Measurements from ENCODE around the gene HPCAL1.

HPCAL1 gene

DNA sequence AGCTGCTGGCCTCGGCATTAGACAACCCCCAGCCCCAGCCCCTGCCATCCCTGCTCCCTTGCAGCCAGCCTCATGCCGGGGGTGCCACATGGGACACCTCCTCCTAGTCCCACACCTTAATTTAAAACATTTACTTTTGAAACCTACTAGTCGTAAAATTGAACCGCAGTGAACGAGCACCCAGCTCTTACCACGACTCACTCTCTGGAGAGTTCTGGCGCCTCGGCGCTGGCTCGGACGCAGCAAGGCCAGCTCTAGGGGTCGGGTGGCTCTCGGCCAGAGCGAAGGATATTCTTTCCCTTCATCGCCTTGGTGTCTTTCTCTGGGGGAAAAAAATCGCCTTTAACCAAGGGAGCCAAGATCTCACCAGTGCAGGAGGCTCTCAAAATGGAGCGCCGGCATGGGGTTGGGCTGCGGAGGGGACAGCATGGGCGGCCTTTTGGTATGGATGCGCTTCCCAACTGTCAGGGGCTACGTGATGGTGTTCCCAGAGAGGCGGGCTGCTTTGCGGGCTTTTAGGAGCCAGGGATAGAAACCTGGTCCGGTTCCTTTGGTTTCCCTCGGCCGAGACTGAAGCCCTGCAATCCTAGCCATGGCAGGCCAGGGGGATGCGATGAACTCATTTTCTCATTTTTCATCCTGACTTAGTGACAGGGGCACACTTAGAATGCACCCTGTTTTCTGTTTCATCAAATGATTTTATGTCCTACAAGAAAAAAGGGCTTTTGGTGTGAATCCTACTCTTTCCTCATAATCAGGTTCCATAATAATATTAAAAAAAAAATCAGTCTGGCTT lies 2.0 kb downstream of the HPCAL1 start:
- no peak for DNase-seq

DNA sequence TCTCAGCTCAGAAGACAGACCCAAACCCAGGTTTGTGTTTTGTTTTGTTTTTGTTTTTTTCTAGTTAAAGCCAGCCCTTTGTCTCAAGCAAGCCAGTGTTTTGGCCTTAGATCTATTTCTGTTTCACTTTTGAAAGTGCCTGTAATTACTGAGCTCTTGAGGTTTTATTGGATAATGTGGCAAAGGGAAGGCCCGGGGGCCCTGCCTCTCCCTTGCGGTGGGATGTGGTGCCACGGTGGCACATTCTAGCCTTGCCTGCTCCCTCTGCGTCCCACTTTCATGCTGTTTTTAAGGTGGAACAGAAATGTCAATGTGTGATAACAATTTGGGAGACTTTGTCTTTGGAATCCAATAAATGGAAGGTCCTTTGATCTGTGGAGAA lies 2.5 kb downstream of the HPCAL1 start:
- no peak for DNase-seq

DNA sequence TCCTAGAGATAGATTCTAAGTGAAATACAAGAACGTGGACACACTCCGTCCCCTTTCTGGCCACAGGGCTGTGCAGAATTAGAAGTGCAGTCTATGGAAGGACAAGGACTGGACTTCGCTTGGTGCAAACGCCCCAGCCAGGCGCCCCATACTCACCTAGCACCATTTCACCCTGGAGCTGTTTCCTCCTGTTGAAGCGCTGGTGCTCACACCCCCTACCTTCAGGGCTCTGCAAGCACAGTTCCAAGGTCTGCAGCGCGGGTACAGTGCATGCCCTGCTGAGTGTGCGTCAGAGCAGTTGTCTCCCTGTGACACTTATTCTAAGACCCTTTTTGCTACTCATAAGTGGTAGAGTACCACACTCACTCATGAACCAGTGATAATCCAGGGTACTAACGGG lies 3.0 kb downstream of the HPCAL1 start:
- no peak for DNase-seq

DNA sequence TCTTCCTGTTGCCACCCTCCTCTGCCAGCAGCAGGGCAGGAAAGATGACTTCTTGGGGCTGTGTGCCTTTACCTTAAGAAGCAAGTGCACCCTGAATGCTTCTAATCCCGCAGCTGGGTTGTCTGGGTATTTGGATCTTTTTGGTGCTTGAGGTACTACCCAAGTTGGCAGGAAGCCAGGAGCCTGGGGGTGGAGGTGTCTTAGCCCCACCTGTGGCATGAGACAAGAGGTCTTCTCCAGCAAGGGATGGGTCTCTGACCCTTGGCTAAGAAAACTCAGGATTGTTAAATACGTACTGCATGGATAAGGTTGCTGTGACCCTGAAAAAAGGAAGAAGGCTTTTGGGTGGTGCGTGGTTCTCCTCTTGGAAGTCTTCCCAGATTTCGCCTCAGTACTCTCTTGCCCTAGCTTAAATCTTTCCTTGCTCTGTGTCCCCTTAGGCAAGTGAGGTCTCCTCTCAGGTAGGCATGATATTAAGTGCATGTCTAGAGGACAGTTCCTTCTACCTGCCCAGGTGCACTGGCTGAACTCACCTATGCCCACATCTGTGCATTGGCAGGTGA lies 4.3 kb downstream of the HPCAL1 start:
- DNase-seq: no peak

DNA sequence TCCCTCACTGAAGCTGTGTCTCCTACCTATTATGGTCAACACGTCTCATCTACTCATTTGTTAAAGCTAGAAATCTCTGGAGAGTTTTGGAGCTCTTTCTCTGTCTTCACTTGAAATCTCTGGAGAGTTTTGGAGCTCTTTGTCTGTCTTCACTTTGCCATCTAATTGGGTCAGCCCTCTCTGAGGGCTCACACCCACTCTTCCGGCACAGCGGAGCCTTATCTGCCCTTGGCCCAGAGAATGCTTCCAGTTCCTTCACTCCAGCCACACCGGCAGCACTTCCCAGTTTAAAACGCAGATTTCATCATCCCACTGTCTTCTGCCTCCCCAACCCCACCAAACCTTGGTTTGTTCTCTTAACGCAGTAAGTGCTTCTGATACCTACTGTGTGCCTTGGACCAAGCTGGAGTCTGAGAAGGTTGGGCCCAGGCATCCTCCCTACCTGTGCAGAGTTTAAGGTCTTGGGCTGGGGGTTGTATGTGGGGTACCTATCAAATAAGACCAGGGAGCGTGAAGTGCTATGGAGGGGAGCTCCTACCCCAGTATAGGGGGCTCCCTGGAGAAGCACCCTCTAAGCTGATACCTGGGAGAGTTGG lies 5.0 kb downstream of the HPCAL1 start:
- DNase-seq: no peak

DNA sequence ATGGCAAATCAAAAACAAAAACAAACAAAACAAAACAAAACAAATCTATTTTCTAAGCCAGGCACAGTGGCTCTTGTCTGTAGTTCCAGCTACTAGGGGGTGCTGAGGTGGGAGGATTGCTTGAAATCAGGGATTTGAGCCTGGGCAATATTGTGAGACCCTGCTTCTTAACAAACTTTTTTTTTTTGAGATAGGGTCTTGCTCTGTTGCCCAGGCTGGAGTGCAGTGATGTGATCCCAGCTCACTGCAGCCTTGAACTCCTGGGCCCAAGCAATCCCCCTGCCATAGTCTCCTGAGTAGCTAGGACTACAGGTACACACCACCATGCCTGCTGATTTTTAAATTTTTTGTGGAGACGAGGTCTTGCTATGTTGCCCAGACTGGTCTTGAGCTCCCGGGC lies 6.2 kb downstream of the HPCAL1 start:
- no peak for DNase-seq

DNA sequence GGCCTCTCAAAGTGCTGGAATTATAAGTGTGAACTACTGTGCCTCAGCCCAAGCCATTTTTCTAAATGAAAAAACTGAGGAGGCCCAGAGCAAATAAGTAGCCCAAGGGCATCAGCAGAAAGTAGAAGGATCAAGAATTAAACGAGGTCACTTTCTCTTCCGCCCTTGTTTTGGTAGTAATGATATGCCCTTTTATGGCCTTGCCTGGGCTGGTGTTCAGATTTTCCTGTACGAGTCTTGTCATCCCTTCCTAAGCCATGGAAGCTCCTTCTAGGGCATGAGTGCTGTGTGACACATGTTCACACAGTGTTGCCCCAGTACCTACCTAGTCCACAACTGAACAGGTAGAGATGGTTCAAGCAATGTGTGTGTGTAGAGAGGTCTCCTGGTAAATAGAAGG lies 6.6 kb downstream of the HPCAL1 start:
- no peak for DNase-seq

DNA sequence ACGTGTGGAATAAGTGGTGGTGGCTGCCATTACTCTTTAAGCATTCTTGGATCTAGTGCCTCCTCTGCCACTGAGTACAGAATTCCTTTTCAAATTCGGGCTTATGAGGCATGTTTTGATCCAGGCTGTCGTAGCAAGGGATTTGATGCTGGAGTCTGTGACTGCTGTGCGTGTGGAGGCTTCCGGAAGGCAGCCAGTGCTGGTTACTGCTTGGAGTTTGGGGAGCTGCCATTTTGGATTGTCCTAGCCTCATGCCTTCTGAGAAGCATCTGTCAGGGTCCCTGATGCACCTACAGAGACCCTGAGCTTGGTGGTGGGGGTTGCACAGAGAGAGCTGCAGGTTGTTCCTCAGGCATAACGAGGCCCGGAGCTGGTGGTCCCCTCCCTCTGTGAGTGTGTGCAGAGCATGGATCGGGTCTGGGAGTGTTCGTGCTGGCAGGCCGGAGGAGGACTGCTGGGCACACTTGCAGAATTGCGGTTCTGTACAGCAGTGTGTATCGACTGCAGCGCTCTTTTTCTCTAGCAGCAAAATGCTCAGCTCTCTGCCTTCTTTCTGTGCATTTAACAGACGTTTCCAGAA lies 7.7 kb downstream of the HPCAL1 start:
- DNase-seq: no peak

DNA sequence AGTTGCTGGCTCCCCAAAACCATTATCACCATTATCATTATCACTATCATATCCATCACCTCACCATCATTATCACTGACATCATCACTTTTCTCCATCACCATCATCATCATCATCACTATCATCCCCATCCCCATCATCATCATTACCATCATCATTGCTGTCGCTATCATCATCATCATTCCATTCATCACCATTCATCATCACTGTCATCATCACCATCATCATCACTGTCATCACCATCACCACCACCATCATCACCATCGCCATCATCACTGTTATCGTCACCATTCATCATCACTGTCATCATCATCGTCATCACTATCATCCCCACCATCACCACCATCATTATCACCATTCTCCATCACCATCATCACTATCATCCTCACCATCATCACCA lies 9.0 kb downstream of the HPCAL1 start:
- no peak for DNase-seq

DNA sequence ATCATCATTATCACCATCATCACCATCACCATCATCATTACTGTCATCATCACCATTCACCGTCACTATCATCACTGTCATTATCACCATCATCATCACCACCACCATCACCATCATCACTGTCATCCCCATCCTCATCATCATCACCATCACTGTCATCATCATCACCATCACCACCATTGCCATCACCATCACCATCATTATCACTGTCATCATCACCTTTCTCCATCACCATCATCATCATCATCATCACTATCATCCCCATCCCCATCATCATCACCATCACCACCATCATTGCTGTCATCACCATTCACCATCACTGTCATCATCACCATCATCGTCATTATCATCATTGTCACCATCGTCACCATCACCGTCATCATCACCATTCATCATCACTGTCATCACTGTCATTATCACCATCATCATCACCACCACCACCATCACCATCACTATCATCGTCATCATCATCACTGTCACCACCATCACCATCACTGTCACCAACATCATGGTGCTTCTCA lies 9.8 kb downstream of the HPCAL1 start:
- no peak for DNase-seq

DNA sequence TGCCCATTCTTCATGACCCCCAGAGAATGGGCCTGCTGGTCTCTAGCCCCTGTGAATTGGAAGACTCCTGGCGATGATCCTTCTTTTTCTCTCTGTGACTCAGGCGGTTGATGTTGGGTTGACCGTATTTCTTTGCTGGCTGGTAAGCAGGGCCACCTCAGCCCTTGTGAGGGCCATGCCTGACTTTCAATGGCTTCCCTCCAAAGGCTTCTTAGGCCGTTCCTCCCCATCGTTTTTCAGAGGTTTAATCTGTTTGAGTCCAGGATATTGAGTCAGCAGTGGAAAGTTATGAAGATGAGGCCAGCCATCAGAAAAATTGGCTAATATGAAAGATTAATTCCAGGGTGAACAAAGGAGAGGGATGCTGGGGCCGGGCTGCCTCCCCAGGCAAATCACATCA lies 13.6 kb downstream of the HPCAL1 start:
- DNase-seq: no peak

DNA sequence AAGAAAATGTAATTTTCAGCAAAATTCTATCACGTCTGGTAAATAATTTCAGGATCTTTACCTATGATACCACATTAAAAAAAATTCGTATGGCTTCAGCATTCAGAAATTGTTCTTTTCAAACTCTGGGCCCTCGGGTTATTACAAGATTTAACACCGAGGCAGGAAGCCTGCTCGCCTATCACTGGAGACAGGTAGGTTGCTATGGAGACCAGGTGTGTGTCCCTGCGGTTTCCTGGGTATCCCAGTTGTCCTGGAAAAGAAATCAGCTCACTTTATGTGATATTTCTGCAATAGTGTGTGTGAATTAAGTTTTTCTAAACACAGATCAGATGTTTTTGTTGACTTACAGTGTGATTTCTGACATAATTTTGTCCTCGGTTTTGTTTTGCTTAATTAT lies 14.2 kb downstream of the HPCAL1 start:
- no peak for DNase-seq

DNA sequence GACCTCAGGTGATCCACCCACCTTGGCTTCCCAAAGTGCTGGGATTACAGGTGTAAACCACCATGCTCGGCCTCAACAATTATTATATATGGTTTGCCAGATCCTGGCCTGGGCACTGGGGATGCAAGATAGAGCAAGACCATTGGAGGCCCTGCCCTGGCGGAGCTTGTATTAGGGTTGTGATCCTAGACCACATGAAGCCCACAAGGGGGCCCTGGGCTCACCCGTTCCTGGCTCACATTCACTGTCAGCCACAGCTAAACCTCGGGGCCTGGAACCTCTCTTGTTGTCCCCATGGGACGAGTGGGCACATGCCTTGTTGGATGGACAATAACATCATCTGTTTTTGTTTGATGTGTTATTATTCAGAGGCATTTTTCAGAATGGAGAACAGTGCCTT lies 14.9 kb downstream of the HPCAL1 start:
- DNase-seq: no peak

DNA sequence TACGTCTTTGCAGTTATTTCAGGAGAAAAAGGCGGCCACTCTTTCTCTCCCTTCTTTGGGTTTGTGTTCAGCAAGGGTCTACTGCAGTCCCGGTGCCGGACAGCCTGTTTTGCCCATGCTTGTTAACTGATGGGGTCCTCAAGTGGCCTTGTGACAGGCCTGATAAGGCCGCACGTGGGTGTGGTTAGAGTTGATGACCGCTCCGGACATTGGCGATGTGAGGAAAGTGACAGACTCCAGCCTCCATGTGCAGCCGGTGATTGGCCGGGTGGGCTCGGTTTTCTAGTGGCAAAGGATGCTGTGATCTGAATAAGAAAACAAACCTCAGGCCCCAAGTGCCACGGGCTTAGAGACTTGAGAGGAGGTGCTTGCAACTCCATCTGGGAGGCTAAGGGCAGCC lies 15.6 kb downstream of the HPCAL1 start:
- DNase-seq: no peak

DNA sequence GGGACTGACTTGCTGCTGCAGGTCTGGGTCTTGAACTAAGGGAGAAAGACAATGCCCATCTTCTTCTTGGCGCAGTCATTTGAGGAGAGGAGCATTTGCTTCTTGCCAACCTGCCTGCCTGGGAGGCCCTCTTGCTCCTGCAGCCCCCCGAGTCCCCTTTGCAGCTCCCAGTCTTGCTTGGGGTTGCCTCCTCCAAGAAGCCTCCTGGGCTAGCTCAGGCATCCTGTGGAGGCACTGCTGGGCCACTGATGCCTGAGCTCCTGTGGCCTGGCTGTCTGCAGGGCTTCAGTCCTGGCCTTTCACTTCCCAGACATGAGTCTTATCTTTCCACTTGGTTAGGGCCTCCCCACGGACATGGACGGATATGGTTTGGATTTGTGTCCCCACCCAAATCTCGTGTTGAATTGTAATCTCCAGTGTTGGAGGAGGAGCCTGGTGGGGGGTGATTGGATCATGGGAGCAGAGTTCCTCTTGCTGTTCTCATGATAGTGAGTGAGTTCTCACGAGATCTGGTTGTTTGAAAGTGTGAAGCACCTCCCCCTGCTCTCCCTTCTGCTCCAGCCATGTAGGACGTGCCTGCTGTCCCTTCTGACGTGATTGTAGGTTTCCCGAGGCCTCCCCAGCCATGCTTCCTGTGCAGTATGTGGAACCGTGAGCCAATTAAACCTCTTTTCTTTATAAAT lies 17.3 kb downstream of the HPCAL1 start:
- DNase-seq: no peak

DNA sequence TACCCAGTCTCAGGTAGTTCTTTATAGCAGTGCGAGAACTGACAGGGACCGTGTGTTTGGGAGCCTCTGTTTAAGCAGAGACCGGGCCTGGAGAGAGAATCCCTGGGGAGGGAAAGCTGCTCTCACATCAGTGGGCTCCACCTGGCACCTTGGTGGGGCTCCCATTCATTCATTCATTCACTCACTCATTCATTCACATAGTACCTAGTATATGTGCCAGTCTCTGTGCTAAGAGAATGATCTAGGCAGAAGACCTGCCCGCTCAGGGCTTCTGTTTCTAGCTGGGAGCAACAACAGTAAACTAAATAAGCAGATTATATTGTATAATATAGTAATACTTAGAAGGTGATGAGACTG lies 17.8 kb downstream of the HPCAL1 start:
- no peak for DNase-seq

DNA sequence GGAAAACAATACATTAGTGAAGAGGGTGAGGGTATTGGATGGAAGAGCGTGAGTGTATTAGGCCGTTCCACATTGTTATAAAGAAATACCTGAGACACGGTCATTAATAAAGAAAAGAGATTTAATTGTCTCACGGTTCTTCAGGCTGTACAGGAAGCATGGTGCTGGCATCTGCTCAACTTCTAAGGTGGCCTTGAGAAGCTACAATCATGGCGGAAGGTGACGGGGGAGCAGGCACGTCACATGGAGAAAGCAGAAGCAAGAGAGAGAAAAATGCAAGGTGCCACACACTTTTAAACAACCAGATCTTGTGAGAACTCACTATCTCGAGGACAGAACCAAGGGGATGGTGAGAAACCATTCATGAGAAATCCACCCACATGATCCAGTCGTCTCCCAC lies 18.2 kb downstream of the HPCAL1 start:
- no peak for DNase-seq

DNA sequence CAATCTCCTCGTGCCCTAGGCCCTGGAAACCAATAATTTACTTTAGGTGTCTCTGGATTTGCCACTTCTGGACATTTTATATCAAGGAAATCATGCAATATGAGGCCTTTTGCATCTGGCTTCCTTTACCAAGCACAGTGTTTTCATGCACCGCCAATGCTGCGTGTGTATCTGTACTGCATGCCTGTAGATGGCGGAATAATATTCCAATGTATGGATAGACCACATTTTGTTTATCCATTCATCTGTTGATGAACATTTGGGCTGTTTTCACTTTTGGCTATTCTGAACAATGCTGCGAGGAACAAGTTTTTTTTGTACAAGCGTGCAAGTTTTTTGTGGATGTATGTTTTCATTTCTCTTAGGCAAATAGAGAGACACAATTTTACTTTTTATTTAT lies 18.9 kb downstream of the HPCAL1 start:
- DNase-seq: no peak

DNA sequence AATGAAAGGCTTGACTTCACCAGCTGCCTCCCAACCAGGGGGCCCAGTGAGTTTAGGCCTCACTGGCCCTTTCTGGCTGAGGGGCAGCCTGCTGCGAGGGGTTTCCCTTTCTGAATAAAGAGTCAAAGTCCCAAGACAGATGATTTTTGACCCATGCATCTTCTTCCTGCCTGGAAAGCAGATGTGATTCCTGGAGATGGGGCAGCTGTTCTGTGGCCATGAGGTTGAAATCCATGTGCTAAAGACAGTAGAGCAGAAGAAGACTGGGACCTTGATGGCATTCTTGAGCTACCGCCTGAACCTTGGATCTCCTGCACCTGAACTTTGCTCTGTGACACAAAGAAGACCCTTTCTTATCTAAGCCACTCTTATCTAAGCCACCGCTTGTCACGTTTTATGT lies 19.8 kb downstream of the HPCAL1 start:
- no peak for DNase-seq

DNA sequence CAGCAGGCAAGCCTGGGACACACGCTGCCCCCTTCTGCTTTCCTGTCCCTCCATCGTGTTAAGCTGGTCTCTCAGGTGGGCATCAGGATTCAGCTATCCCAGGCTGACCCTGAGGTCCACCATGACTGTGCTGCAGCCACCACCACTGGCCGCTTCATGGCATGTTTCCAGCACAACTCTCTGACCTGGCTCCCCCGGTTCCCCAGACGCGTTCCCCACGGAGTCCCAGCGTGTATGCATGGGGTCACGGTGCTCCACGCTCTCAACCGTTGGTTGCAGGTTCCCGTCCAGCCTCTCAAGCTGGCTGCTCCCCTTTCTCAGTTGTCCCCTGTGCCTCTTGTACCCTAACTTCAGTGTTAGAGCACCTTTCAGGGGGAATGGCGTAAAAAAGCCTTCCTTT lies 20.3 kb downstream of the HPCAL1 start:
- no peak for DNase-seq

DNA sequence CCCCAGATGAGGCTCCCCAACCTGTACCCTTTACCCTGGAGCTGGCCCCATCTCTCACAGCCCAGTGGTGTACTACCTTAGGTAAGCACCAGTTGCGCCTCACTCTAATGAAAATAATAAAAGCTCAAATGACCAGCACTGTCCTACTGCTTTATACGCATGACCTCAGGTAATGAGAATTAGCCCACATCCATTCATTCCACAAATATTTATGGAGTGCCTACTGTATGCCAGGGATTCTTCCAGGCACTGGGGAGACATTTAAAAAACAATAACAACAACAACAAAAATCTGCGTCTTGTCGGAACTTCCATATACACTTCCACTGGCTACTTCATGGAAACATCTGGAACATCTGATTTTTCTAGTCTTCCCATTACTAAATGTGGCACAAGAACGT lies 20.8 kb downstream of the HPCAL1 start:
- no peak for DNase-seq

DNA sequence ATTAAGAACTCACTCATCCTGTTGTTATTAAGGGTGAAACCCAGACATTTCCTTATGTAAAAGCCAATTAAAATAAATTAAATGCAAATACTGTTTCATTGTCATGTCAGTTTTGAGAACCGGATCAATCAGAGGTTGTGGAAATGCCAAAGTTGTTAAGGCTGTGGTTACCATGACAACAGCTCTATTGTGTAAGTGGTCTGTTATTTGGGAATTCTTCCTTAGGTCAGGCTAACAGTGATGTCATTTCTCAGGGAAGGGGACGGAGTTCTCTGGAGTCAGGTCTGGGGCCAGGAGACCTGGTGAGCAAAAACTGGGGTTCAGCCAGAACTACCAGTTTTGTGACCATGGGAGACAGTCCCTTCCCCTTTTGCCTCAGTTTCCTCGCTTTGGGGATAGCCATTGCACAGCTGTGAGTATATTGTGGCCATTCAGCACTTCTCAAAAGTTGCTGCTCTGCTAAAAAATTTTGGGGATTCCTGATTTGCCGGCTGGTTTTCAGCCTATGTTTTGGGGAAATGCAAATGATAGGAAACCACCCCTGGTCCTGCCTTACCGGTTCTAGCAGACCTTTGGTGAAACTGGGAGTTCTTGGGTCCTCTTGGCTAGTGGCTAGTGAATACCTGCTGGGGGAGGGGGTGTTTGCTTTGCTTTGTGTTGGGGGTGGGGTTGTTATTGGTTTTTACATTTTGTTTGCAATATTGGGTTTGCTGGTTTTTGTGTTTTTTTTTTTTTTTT lies 21.6 kb downstream of the HPCAL1 start:
- no peak for DNase-seq
